HG02588 (cell line): ENCODE data around the gene TWF2.

Experiments
- ATAC-seq: cut with Tn5 transposase; IDR thresholded peaks from one replicate; pipeline ENCODE4 v1.9.1; 2021; ENCODE audit warnings: mild to moderate bottlenecking, moderate library complexity; ENCODE audit not compliant: unreplicated experiment

Gene TWF2

DNA sequence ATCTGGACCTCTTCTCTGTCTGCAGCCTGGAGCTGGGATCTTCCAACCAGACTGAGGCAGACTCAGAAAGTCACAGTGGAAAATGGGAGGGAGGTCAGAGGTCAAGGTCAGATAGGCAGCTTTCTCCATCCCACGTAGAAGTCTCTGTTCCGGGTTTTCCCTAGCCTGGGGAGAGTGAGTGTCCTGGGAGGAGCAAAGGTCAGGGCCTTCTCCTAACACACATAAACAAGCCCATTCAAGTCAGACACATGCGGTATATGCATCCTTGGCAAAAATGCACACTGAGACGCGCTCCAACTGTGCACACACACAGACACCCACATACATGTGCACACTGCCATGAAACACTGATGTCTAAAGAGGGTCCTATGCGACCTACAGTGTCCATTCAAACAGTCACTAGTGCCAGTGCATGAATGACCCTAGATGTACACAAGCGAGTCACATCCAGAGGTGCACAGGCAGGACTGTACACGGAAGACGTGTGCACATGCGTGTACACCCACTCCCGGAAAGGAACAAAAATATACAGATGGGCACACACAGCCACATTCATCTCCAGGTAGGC is 681 bp downstream of the TWF2 start:
- ATAC-seq: no peak

DNA sequence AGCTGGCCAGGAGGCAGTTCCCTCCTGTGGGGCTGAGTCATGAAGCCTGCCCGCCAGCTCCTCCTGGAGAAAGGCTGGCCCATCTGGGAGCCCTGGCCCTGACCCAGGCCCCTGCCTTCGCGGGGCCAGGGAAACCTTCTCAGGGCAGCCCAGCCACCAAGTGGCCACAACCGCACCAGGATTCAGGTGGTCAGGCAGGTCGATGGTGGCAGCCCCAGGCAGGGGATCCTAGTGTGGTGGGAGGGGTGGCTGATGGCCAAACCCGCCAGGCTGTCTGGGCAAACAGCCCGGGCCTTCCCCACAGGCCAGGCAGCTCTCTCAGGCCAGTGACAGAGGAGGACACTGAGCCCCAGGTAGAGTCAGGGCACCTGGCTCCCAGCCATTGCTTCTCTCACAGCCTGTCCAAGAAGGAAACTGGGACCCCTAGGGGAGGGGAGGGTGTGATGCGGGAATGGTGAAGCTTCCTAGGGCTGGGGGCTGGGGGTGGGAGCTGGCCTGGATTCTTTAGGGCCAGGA is 1.2 kb downstream of the TWF2 start:
- no peak for ATAC-seq

DNA sequence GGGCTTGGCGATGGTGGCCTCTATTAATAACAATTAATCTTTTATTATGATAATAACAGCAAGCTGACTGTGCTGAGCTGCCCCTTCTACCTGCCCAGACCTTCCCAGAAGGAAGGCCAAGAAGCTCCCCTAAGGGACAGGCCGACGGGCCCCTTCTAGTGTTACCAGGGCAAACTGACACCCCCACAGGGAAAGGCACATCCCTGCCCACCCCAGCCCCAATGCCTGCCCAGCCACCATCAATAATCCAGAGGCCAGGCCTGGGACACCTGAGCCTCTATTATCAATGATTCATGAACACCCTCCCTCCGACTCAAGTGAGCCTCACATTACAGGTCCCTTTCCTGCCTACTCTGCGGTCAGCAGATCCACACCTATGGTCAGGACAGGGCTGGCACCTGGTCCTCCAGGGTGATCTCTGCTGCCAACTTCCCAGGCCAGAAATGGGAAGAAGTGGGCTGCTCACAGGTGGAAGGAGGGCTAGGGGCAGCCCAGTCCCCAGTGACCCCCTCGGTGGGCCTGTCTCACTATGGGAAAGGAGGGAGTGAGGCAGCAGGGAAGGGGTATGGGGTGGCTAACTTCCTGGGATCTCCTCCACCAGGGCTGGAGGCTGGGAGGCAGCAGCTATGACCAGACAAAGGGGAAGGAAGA is 1.8 kb downstream of the TWF2 start:
- no peak for ATAC-seq

DNA sequence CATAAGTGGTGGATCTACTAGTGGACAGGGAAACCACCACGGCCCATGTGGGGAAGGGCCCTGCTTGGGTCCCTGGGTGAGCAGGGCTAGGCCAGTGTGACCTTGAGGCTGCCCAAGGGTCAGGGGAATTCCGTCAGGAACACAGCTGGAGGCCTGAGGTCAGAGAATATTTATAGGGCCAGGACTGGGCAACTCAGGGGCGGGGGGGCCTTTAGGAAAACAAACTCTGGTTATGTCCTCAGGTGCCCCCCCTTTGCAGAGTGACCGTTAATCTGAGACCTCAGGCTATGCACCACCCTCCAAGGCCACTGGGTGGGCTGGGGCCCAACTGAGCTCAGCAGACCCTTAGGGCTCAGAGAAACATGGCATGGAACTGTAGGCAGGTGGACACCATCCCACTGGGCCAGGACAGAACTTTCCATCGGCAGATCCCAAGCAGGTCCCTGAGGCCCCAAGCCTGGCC is 2.5 kb downstream of the TWF2 start:
- ATAC-seq: no peak

DNA sequence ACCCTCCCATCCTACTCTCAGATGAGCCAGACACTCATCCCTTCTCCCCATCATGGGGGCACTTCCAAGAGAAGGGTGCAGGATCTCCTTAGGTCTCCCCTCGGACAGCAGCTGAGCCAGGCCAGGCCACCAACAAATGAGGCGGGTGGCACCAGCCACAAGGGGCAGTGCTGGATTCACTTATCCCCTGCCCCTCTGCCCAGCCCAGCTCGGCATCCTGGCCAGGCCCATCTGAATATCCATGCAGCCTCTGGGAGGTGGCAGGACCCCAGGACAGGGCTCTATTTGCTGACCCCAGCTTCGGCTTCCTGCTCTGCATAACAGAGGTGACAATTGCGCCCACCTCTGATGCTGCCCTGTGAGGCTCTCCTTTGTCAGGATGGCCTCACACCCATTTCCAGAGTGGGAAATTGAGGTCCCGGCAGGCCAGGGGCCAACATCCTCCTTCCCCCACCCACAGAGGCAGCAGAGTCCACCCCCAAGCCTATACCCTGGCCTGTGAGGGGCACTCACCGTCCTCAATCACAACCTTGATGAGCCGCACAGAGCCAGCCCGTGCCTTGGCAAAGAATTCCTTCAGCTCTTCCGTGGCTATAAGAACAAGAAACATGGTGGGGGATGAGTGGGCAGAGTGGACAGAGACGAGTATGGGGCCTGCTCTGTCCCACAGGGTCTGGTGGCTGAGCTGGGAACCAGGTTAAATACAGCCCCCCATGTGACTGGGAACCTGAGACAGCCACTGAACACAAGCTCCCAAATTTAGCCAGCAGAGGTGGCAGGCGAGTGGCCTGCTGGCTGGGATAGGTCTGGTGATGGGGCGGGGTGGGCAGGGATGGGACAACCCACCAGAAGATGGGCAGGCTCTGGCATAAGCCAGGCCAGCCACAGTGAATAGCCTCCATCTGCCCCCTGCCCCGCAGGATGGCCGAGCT is 4.2 kb downstream of the TWF2 start:
- ATAC-seq: no peak

DNA sequence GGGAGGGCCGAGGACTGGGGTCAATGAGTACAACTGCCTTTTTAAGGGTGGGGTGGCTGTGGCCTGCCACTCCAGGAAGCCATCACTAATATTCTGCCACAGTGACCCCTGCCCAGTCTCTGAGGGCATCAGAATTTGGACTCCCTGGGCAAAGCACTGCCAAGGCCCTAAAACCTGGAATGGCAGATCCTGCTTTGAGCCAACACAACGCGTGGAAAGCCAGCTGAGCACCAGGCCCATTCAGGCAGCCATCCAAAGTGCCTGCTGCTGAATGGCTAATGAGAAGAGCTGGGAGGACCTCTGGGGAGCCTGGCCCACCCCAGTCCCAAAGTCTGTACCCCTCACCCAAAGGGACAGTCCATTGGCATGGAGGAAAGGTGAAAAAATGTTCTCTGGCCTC is 5.0 kb downstream of the TWF2 start:
- ATAC-seq: no peak

DNA sequence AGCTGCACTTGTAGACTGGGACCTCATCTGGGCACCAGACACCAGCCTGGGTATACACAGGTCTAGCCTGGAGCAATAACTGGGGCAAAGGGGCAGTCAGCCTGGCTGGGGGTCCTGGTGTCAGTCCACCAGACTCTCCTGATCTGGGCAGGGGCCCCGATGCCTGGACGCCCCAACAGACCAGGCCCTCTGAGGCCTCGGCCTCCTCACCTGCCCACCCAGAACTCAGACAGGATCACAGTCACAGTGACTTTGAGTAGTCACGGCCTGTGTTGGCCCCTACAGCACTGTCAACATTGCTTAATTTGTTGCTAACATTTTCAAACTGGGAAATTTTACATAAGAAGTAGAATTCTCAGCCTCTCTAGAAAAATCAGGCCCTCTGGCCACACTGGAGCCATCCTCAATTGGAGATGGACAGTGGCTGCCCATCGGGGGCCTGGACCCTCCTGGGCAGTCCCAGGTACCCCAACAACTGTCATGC is 5.8 kb downstream of the TWF2 start:
- no peak for ATAC-seq

DNA sequence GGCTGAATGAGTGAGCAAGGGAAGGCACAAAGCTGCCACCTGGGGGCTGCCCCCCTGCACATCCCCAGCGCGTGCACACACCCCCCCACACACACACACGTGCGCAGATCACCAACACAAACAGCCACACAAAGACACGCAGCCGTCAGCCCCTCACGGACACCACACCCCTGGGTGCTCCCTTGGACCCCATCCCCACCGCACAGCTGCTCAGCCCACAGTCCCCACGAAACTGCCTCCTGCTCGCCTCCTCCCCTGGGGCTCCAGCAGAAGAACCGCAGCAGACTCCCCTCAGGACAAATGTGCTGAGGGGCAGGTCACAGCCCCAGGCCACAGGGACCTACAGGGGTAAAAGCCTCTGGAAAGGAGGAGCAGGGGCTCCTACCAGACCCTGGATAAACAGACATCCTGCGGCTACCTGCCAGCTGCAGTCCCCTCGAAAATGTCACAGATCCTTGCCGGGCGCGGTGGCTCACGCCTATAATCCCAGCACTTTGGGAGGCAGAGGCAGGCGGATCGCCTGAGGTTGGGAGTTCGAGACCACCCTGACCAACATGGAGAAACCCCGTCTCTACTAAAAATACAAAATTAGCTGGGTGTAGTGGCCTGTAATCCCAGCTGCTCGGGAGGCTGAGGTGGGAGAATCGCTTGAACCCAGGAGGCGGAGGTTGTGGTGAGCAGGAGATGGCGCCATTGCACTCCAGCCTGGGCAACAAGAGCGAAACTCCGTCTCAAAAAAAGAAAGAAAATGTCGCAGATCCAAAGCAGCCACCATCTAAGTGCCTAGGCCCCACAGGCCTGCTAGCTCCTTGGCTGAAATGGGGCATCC is 6.5 kb downstream of the TWF2 start:
- no peak for ATAC-seq

DNA sequence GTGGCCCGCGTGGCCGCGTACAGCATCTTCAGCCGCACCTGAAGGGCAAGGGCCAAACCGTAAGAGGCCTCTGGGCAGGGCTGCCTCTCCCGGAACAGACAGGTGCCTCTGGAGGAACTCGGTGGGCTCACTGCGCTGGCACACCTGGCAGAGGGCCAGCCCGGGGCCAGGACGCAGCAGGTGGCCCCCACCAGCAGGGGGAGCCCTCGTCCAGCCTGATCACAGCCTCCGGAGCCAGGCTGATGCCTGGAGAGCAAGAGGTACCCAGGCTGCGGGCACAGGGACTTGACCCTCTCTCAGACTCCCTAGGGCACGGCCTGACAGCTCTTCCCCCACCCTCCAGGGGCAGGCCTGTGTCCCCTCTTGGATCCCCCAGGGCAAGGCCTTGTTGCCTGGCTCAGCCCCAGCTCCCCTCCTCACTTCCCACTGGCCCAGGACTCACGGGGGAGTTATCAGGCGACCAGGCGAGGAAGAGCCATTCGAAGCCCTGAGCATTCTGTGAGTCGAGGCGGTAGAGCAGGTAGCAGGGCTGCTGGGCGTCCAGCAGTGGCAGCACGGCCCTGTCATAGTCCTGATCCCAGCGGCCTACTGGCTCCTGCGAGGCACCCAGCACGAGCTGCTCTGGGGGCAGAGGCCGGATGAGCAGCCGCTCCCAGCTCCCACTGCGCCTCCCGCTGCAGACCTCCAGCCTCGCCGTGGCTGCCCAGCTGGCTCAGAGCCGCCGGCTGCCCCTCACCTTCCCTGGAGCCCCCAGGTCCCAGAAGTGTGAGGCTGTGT is 7.3 kb downstream of the TWF2 start:
- ATAC-seq: no peak

DNA sequence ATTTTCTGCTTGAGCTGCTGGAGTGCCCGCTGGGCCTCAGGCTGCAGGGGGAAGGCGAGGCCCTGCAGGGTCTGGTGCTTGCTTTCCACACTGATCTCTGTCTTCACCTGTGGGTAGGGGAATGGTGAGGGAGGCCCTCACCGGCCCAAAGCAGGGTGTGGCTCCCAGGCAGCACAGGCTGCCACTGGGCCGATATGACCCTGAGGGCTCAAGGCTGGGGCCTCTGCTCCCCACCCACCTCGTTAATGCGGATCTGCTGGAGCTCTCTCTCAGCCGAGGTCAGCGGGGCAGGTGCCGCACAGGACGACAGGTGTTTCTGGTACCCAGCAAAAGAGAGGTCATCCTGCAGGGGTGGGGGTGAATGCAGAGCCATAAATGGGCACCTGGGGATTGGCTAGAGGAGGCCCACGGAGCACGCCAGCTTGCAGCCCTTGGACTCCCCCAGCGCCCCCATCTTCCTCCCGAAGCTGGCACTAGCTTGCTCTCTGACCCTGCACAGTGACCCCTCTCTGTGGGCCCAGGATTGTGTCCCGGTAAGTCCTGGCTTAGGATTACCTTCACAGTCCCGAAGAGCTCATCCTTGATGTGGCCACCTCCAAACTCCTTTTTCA is 8.0 kb downstream of the TWF2 start:
- no peak for ATAC-seq

DNA sequence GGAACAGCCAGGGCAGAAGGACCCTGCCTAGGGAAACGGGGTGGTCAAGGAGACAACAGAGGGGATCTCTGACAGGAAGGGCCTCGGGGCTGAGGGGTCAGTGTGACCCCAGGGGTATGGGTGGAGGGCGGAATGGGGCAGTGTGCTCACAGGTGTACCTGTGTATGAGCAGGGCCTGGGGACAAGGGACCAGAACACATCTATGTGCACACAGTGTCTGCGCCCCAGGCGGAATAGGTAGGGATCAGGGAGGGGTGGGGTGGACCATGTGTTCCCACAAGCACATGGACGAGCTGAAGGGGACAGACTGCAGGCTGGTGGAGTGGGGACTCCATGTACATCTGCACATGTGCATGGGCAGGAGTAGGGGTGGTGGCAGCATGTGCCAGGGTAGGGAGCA is 8.5 kb downstream of the TWF2 start:
- ATAC-seq: no peak

DNA sequence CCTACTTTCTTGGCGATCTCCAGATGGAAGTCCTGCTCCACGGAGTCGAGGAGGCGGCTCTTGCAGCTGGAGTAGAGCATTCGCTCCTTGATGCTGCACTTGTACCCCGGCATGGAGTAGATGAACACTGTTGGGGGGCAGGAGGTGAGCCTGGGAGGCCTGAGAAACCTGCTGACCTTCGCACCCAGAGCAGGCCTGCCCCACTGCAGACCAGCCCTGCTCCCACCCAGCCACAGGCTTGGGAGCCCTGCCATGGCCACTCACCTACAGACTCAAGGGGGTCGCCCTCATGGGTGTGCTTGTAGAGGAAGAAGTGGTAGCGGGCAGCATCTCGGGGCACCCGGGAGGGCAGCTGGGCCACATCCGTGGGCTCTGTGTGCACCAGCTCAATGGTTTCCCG is 9.3 kb downstream of the TWF2 start:
- no peak for ATAC-seq

DNA sequence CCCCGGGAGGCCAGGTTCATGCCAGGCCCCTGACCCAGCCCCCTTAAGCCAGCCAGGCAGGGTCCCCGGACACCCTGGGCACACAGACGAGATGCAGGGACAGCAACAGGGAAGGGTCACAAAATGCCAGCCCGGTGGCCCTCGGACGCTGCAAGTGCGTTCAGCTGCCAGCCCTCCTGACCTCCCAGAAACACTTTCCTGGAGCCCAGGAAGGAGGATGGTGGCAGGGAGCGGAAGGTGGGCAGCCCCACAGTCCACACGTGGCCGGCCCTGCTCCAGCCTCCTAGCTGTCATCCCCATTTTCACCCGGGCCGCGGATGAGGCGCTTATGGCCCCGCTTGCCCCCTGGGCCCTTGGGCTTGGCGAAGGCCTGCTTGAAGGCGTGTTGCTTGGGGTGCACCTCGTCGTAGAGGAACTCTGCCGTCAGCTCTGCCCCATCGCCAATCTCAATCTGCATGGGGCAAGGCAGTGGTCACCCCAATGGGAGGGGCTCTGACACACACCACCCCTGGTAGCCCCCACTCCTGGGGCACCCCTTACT is 10.1 kb downstream of the TWF2 start:
- ATAC-seq: no peak

DNA sequence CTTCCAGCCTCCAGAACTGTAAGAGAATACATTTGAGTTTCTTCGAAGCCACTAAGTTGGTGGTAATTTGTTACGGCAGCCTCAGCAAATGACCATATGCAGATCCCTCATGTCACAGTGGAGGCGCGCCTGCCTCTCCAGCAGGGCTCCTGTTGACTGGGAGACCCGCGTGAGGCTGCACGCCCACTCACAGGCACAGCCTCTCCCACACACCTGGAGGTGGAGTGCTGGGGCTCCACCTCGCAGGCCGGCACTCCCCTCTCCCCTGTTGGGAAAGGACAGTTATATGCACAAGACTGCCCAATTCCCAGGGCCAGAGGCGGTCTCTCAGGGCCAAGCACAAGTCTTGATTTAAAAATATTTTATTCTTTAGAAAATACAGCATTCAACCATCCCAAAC is 10.7 kb downstream of the TWF2 start:
- ATAC-seq: no peak

DNA sequence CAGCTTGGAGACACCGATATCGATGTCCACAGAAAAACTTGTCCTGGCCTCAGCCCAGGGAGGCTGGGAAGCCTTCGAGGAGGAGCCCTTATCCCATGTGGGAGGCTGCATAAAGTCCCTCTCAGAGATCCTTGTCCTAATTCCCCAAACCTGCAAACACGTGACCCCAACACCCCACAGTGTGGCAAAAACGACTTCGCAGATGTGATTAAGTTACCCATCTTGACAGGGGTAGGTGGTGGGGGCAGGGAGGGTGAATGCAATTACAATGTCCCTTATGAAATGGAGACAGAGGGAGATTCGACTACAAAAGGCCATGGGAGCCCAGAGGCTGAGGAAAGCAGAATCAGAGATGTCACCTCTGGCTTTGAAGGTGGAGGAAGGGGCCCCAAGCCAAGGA is 11.2 kb downstream of the TWF2 start:
- ATAC-seq: no peak

DNA sequence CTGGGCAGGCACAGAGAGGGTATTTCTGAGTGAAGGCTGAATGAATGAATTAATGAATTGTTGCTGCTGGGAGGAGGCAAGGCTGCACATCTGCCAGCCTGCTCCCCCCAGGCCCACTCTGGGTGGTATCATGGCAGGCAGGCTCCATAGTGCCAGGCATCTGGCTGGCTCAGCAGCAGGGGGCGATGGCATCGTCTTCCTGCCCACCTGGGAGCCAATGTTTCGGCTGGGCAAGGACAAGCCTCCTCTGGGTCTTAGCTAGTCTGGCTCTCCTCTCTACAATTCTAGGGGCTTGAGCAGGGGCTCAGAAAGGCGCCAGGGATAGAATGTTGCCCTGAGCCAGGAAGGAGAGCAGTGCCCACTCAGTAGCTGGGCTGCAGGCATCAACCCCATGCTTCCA is 11.8 kb downstream of the TWF2 start:
- ATAC-seq: no peak

DNA sequence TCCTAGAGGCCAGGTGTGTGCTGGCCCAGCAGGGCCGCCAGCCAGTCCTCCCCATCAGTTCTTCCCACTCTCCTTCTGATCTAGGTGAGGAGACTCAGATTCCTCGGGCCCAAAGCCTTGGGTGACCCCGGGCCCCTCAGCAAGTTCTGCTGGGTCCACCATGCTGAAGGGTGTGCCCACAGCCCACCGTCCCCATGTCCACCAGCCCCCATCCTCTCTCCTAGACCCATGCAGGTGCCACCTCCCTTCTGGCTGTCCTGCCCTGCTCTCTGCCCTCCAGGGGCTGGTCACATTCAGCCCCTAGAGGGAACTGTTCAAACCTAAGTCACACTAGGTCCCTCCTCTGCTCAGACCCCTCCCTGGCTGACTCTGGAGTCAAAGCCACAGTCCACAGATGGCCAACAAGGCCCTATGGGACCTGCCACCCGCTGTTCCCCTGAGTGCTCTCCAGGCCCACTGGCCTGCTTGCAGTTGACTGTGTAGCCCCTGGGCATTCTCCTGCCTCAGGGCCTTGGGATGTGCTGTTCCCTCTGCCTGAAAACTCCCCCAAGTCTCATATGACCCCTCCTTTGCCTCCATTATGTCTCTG is 12.6 kb downstream of the TWF2 start:
- no peak for ATAC-seq

DNA sequence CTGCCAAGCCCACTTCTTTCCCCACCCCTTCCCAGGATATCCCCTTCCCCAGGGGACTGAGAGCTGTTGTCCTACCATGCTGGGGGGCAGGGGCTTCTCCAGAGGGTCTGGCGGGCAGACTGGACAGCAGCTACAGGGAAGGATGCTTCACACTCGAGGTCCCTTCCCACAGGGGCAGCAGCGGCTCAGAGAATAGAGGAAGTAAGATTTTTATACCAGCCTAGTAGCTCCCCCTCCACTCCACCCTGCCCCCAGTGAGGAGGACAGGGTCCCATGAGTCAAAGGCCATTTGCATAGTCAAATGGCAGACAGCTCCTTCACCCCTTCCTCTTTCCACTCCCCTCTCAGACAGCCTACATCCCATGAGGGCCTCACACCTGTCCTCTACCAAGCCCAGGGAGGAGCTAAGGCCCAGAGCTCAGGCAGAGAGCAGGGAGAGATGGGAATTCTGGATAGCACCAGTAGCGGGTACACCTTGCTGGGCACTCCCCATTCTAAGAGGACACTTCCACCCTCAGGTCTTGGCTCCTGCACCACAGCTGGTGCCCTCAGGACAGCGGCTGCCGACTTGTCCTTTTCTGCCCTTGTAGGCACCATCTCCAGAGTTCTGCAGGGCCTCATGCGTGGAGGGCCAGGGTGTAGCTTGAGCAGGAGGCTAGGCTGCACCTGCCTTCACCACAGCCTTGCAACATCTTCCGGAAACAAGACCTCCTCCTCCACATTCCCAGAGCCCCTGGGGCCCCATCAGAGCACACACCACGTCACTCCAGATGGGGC is 13.3 kb downstream of the TWF2 start, which contains the start of gene TLR9:
Gene TLR9, minus strand, starts transcription at position 194 of the 777 bp plus-strand sequence. Its CDS starts 116 bp downstream, at position 78.
- ATAC-seq: peak; percentile 72
